ACC112 (cell line): Measurements from ENCODE around the gene WDR82.
A peak's percentile ranks its signal among the peaks of the same experiment; 100 is the strongest.

Source experiments
- H2AFZ ChIP-seq: fragments of 200-600 bp; sonication (generic); one replicate; pipeline ENCODE4 v1.6.0; 2017; ENCODE audit warnings: antibody characterized with exemption, low read length; ENCODE audit not compliant: unreplicated experiment
- H3K27ac ChIP-seq: fragments of 200-600 bp; sonication (generic); 2 replicates; pipeline ENCODE4 v1.5.1; 2014; ENCODE audit warnings: low read depth, mild to moderate bottlenecking, antibody characterized with exemption, low read length, moderate library complexity
- H3K27me3 ChIP-seq: fragments of 200-600 bp; sonication (generic); 2 replicates; pipeline ENCODE4 v1.6.1; 2014; ENCODE audit warnings: mild to moderate bottlenecking, antibody characterized with exemption, low read length, moderate library complexity, mixed read lengths; ENCODE audit not compliant: insufficient read depth
- H3K36me3 ChIP-seq: fragments of 200-600 bp; sonication (generic); 2 replicates; pipeline ENCODE4 v1.6.1; 2016; ENCODE audit warnings: mild to moderate bottlenecking, antibody characterized with exemption, low read length, moderate library complexity, mixed read lengths; ENCODE audit not compliant: insufficient read depth
- H3K4me1 ChIP-seq: fragments of 200-600 bp; sonication (generic); one replicate; pipeline ENCODE4 v1.6.1; 2016; ENCODE audit warnings: low read length, mixed read lengths; ENCODE audit not compliant: insufficient read depth, unreplicated experiment, control insufficient read depth
- H3K4me3 ChIP-seq: fragments of 200-600 bp; sonication (generic); 2 replicates; pipeline ENCODE4 v1.5.1; 2014; ENCODE audit warnings: mild to moderate bottlenecking, low read depth, low read length
- H3K79me2 ChIP-seq: fragments of 200-600 bp; sonication (generic); one replicate; pipeline ENCODE4 v1.6.0; 2016; ENCODE audit warnings: low read length; ENCODE audit not compliant: control insufficient read depth, unreplicated experiment, insufficient read depth

Gene WDR82

GRCh38 chr3:52317208-52318000 is 39.0 kb upstream of the WDR82 start:
- no peak overlapping the region for H2AFZ ChIP-seq

DNA sequence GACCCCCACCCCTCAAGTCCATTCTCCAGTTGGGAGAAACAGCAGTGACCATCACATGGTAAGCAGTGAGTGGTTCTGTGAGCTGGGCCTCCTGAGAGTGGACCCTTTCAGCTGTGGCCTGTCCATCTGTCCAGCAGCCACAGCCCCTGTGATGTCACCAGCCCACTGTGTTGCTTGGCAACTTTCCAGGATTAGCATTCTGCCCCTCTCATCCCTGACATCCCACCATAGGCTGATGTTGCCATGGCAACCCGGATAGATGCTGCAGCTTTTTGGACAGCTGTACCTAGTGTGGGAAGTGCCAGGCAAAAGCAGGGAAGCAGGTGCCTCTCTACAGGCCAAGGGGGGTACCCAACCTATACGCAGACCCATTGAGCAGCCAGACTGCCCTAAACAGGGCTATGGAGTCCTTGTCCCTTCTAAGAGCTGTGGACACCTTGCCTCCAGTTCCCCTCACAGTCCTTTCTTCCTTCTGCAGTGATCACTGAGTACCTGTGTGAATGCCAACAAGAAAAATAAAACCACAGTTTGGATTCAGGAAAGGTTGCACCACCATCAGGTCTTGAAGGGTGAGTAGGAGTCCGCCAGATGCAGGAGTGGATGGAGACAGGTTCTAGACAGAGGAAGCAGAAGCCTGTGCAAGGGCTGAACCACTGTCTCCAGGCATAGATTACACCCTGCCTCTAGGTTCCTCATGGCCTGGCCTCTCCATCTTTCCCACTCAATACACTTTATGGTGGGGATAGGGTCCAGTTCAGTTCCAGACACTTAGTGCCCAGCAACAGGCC is 37.7 kb upstream of the WDR82 start, which contains the start of gene DNAH1:
Gene DNAH1 (plus strand): TSS at position 343 of the 788 bp plus-strand sequence. CDS start 6,124 bp downstream, outside the sequence.
- Histone ChIP-seq H3K36me3 (no peaks in the 10 kb centered on the region), H3K27ac (no peak within 1 kb of the TSS), H3K4me3 (no peak within 1 kb of the TSS), H3K4me1 (peaks cover 23% of the 10 kb centered on the region), H2AFZ (no peak within 1 kb of the TSS), H3K27me3 (no peaks in the 10 kb centered on the region), H3K79me2 (no peaks in the 10 kb centered on the region)

More at GRCh38 chr3:52317208-52318000, 39.0 kb upstream of the WDR82 start:
- Histone ChIP-seq H3K4me1 (peaks cover 19% of the 10 kb centered on the region), H3K79me2 (no peaks in the 10 kb centered on the region), H3K27me3 (no peaks in the 10 kb centered on the region), H3K4me3 (no peak overlapping the region), H3K27ac (no peak overlapping the region), H3K36me3 (no peaks in the 10 kb centered on the region)

- no peak overlapping the region for H3K27ac ChIP-seq
- H3K36me3 ChIP-seq = no peaks in the 10 kb centered on the region
- no peaks in the 10 kb centered on the region for H3K27me3 ChIP-seq
- H3K4me3 ChIP-seq = no peak overlapping the region
- H3K79me2 ChIP-seq = no peaks in the 10 kb centered on the region
- peaks cover 30% of the 10 kb centered on the region for H3K4me1 ChIP-seq
- H2AFZ ChIP-seq = no peak overlapping the region
These were observed 36.6 kb upstream of the WDR82 start for GRCh38 chr3:52315006-52315405.

DNA sequence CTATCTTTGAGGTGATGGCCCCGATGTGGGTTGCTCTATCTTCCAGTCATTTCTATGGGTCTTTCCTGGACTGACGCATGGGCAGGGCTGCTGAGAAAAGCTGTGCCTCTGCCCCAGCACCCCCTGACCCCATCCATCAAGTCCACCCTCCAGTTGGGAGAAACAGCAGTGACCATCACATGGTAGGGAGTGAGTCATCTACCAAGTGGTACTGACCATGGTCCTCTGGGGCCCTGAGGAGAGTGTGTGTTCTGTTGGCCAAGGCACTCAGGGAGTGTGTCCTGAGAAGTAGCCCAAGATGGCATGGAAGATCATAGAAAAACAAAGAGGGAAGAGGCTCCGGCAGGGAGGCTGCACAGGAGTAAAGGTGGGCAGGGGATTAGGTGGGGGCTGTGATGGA is 36.0 kb upstream of the WDR82 start:
- Histone ChIP-seq H2AFZ (no peak overlapping the region), H3K79me2 (no peaks in the 10 kb centered on the region), H3K4me1 (peaks cover 30% of the 10 kb centered on the region), H3K36me3 (no peaks in the 10 kb centered on the region), H3K4me3 (no peak overlapping the region), H3K27ac (no peak overlapping the region), H3K27me3 (no peaks in the 10 kb centered on the region)

DNA sequence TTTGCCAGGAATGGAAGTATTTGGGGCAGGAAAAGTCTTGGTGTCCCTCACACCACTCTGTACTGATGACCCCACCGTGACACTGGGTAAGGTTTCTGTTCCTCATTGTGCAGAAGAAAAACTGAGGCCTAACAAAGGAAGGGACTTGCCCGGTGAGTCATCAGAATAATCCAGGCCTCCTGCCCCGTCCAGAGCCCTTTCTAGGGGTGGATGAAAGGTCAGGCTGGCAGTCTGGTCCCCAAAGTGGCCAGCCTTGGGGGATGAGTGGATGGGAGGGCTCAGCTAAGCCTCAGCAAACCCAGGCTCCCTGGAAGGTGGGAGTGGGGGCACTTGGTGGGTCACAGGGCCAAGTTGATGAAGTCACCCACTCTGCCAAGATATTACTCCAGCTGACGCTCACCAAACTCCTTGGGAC is 35.3 kb upstream of the WDR82 start:
- no peaks in the 10 kb centered on the region for H3K79me2 ChIP-seq
- peak overlapping the region; percentile 19 for H3K27ac ChIP-seq
- H2AFZ ChIP-seq = no peak overlapping the region
- no peaks in the 10 kb centered on the region for H3K27me3 ChIP-seq
- no peak overlapping the region for H3K4me3 ChIP-seq
- H3K36me3 ChIP-seq = no peaks in the 10 kb centered on the region
- H3K4me1 ChIP-seq = peaks cover 30% of the 10 kb centered on the region

DNA sequence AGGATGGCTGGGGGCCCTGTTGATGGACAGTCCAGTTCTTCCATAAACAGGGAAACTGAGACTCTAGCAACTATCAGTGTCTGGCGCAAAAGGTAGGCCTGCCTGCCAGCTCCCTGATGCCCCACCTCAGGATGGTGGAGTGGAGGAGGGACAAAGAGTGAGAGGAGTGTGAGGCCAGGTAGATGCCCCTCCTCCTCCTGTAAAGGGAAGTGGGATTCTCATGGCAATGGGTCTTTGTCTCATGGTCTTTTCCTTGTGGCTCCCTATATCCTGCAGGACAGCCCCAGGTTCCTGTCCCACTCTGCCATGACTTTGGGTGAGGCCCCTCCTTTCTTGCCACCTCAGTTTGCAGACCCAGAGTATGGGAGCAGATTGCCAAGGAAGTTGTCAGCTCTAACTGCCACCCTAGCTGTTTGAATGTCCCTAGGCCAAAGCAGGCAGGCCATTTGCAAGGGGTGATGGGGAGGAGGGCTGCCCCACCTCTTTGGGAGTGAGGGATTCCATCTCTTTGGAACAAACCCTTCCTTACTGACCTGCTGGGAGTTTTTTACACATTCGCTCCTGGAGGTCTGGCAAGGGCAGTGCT is 34.8 kb upstream of the WDR82 start:
- peaks cover 30% of the 10 kb centered on the region for H3K4me1 ChIP-seq
- peak overlapping the region; percentile 19; the same call in 1 of the 2 replicates for H3K27ac ChIP-seq
- H3K79me2 ChIP-seq = no peaks in the 10 kb centered on the region
- H3K36me3 ChIP-seq = no peaks in the 10 kb centered on the region
- no peak overlapping the region for H2AFZ ChIP-seq
- no peaks in the 10 kb centered on the region for H3K27me3 ChIP-seq
- no peak overlapping the region for H3K4me3 ChIP-seq

GRCh38 chr3:52311576-52312119 is 33.2 kb upstream of the WDR82 start:
- Histone ChIP-seq H3K4me3 (no peak overlapping the region), H3K27ac (no peak overlapping the region), H3K36me3 (no peaks in the 10 kb centered on the region), H3K4me1 (peaks cover 30% of the 10 kb centered on the region), H3K79me2 (no peaks in the 10 kb centered on the region), H3K27me3 (no peaks in the 10 kb centered on the region), H2AFZ (no peak overlapping the region)

- Histone ChIP-seq H3K27ac (no peak overlapping the region), H3K4me3 (no peak overlapping the region), H3K79me2 (no peaks in the 10 kb centered on the region), H3K36me3 (no peaks in the 10 kb centered on the region), H3K4me1 (peaks cover 30% of the 10 kb centered on the region), H2AFZ (no peak overlapping the region), H3K27me3 (no peaks in the 10 kb centered on the region)
These were observed 32.6 kb upstream of the WDR82 start for GRCh38 chr3:52310861-52311575.

- no peaks in the 10 kb centered on the region for H3K36me3 ChIP-seq
- H3K4me3 ChIP-seq = no peak overlapping the region
- H3K79me2 ChIP-seq = no peaks in the 10 kb centered on the region
- H3K27ac ChIP-seq = no peak overlapping the region
- no peaks in the 10 kb centered on the region for H3K27me3 ChIP-seq
- no peak overlapping the region for H2AFZ ChIP-seq
- H3K4me1 ChIP-seq = peaks cover 14% of the 10 kb centered on the region
These were observed 29.9 kb upstream of the WDR82 start for GRCh38 chr3:52308308-52308707.

- H3K4me3 ChIP-seq = no peak overlapping the region
- peaks cover 11% of the 10 kb centered on the region for H3K4me1 ChIP-seq
- H2AFZ ChIP-seq = no peak overlapping the region
- no peaks in the 10 kb centered on the region for H3K79me2 ChIP-seq
- H3K27me3 ChIP-seq = no peaks in the 10 kb centered on the region
- no peak overlapping the region for H3K27ac ChIP-seq
- H3K36me3 ChIP-seq = no peaks in the 10 kb centered on the region
These were observed 28.5 kb upstream of the WDR82 start for GRCh38 chr3:52306978-52307377.
